Neuronal stem cell (in vitro differentiated cells): ENCODE measurements around the gene SLC6A6.
A peak's percentile ranks its signal among the peaks of the same experiment; 100 is the strongest.

Experiments
- DNase-seq: peaks from one replicate; pipeline ENCODE4 v3.0.0-alpha.2; 2013; ENCODE audit warnings: low spot score
- H2AFZ ChIP-seq: one replicate; pipeline ENCODE4 v1.6.1; 2013; ENCODE audit warnings: mild to moderate bottlenecking, low read length, inconsistent platforms
- H2AK5ac ChIP-seq: 2 replicates; pipeline ENCODE4 v1.6.1; 2013; ENCODE audit warnings: low read depth, mild to moderate bottlenecking, inconsistent platforms, low read length, moderate library complexity, mixed read lengths
- H2BK120ac ChIP-seq: 2 replicates; pipeline ENCODE4 v1.6.1; 2013; ENCODE audit warnings: low read depth, mild to moderate bottlenecking, inconsistent platforms, low read length, moderate library complexity, mixed read lengths
- H2BK12ac ChIP-seq: one replicate; pipeline ENCODE4 v1.6.1; 2013; ENCODE audit warnings: low read length, inconsistent platforms
- H2BK15ac ChIP-seq: 2 replicates; pipeline ENCODE4 v1.6.1; 2013; ENCODE audit warnings: mild to moderate bottlenecking, low read length, inconsistent platforms, mixed read lengths
- H2BK5ac ChIP-seq: one replicate; pipeline ENCODE4 v1.6.1; 2013; ENCODE audit warnings: inconsistent platforms, mild to moderate bottlenecking, low read length, moderate library complexity
- H3K14ac ChIP-seq: one replicate; pipeline ENCODE4 v1.6.1; 2013; ENCODE audit warnings: low read length, inconsistent platforms
- H3K18ac ChIP-seq: 2 replicates; pipeline ENCODE4 v1.6.1; 2013; ENCODE audit warnings: low read length, inconsistent platforms
- H3K23ac ChIP-seq: 2 replicates; pipeline ENCODE4 v1.6.1; 2013; ENCODE audit warnings: low read depth, mild to moderate bottlenecking, mixed read lengths, low read length, inconsistent platforms; ENCODE audit not compliant: poor library complexity
- H3K27ac ChIP-seq: replicated peaks from 3 replicates; pipeline ENCODE4 v1.5.1; 2013; ENCODE audit warnings: low read length, inconsistent platforms
- H3K27me3 ChIP-seq, 3 experiments: 2 replicates each; pipeline ENCODE4 v1.6.1; 2013; ENCODE audit warnings: low read length in 3 of 3, mild to moderate bottlenecking in 2 of 3, inconsistent platforms in 1 of 3, low read depth in 1 of 3, mixed read lengths in 1 of 3, moderate library complexity in 1 of 3; ENCODE audit not compliant: control insufficient read depth in 3 of 3, insufficient read depth in 3 of 3
- H3K36me3 ChIP-seq, 2 donors: replicated peaks in 1 of 2; 2 replicates each; pipeline ENCODE4 v1.6.1; 2013; ENCODE audit warnings: low read length in 2 of 2; ENCODE audit not compliant: control insufficient read depth in 2 of 2, insufficient read depth in 2 of 2
- H3K4ac ChIP-seq: 2 replicates; pipeline ENCODE4 v1.6.1; 2013; ENCODE audit warnings: inconsistent platforms, mild to moderate bottlenecking, low read length, moderate library complexity
- H3K4me1 ChIP-seq, 2 donors: 1 replicate in 1 of 2; 2 replicates in 1 of 2; pipeline ENCODE4 v1.6.1; 2013; ENCODE audit warnings: low read length in 2 of 2, low read depth in 1 of 2; ENCODE audit not compliant: control insufficient read depth in 2 of 2, insufficient read depth in 1 of 2
- H3K4me2 ChIP-seq: one replicate; pipeline ENCODE4 v1.6.1; 2013; ENCODE audit warnings: mild to moderate bottlenecking, low read length, inconsistent platforms; ENCODE audit not compliant: insufficient read depth, poor library complexity, severe bottlenecking
- H3K4me3 ChIP-seq, 2 donors: 2 replicates each; pipeline ENCODE4 v1.5.1; 2013; ENCODE audit warnings: low read length in 2 of 2, mild to moderate bottlenecking in 2 of 2, inconsistent platforms in 1 of 2, moderate library complexity in 1 of 2
- H3K79me1 ChIP-seq: one replicate; pipeline ENCODE4 v1.6.1; 2013; ENCODE audit warnings: low read depth, mild to moderate bottlenecking, inconsistent platforms, low read length, moderate library complexity
- H3K9ac ChIP-seq: one replicate; pipeline ENCODE4 v1.6.1; 2013; ENCODE audit warnings: mild to moderate bottlenecking, low read depth, low read length, inconsistent platforms; ENCODE audit not compliant: poor library complexity
- H3K9me3 ChIP-seq, 2 donors: replicated peaks in 1 of 2; 2 replicates each; pipeline versions ENCODE3 to v1.6.1; 2013; ENCODE audit warnings: low read length in 2 of 2, mild to moderate bottlenecking in 2 of 2, inconsistent platforms in 1 of 2, low read depth in 1 of 2, mixed read lengths in 1 of 2, moderate library complexity in 1 of 2; ENCODE audit not compliant: control insufficient read depth in 2 of 2, insufficient read depth in 1 of 2
- H4K8ac ChIP-seq: one replicate; pipeline ENCODE4 v1.6.1; 2013; ENCODE audit warnings: low read depth, mild to moderate bottlenecking, inconsistent platforms, low read length, moderate library complexity
- H4K91ac ChIP-seq: one replicate; pipeline ENCODE4 v1.6.1; 2013; ENCODE audit warnings: low read length, low read depth, mild to moderate bottlenecking, inconsistent platforms; ENCODE audit not compliant: poor library complexity
- WGBS, 2 donors: extraction: QIAGEN DNeasy Blood & Tissue Kit; methylation state at CpG; one replicate each; pipeline ENCODE4 v1.1.7; 2013; ENCODE audit warnings: missing lambda C conversion rate in 2 of 2, mixed read lengths in 1 of 2; ENCODE audit not compliant: insufficient read length in 2 of 2, insufficient replicate concordance in 1 of 2; ENCODE audit errors: extremely low coverage in 2 of 2; 5-methylcytosine and 5-hydroxymethylcytosine counted together

The SLC6A6 gene

DNA sequence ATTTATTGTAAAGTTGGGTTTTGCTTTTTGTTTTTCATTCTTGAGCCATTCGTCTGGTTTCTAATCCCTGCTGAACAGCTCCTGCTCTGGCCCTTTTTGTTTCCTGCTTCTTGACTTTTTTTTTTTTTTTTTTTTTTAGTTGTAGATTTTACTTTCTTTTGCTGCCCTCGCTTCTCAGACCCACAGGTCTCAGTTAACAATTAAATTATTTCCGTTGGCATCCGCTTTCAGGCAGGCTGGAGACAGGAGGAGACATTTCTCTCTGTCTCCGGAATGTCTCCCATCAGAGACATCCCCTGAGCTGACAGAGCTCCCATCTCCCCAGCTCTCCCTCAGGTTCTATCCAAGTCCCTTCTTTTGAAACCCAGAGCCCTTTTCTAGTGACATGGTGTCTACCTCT, 68.6 kb downstream of the SLC6A6 start:
- Histone ChIP-seq H3K4me2 (no peak overlapping the region), H3K4me3 (no peak overlapping the region), H2BK5ac (no peak overlapping the region), H3K36me3 (peaks cover 0 to 47% of the 10 kb centered on the region in 2 donors), H4K8ac (no peak overlapping the region), H3K27ac (no peak overlapping the region), H3K4ac (no peak overlapping the region), H2BK15ac (no peak overlapping the region), H2AK5ac (no peak overlapping the region), H2BK120ac (no peak overlapping the region), H3K14ac (no peak overlapping the region), H3K18ac (no peak overlapping the region), H3K9me3 (no peaks in the 10 kb centered on the region), H3K23ac (no peak overlapping the region), H4K91ac (no peak overlapping the region), H2AFZ (no peak overlapping the region), H3K9ac (no peak overlapping the region), H3K27me3 (no peaks in the 10 kb centered on the region), H3K79me1 (no peaks in the 10 kb centered on the region), H3K4me1 (peaks cover 0 to 4% of the 10 kb centered on the region in 2 donors), H2BK12ac (no peak overlapping the region)
- no peak for DNase-seq
- no CpG with 5 or more reads among the region's 5 CpGs for WGBS, 2 donors

DNA sequence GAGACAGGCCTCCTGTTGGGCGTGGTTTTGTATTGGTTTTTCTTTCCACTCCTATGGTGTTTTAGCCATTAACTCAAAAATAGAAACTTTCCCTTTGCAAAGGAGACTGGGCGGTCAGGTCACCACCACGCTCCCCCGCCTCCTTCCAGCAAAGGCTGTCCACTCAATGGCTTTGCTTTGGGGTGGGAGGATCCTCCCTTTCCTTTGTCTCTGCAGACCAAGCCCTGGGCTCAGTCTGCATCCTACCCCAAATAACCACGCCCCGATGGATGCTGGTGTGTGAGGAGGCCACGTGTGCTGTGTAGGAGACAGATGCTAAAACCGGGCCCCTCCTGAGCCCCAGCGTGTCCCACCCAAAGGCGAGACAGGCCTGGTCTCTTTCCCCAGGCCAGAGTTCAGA, 69.3 kb downstream of the SLC6A6 start:
- no peak overlapping the region for H3K4ac ChIP-seq
- H3K14ac ChIP-seq: no peak overlapping the region
- no peaks in the 10 kb centered on the region for H3K27me3 ChIP-seq
- H2BK12ac ChIP-seq: no peak overlapping the region
- H4K8ac ChIP-seq: no peak overlapping the region
- H3K79me1 ChIP-seq: no peaks in the 10 kb centered on the region
- H3K27ac ChIP-seq: no peak overlapping the region
- no peak overlapping the region for H3K23ac ChIP-seq
- H4K91ac ChIP-seq: no peak overlapping the region
- no peak overlapping the region for H2BK5ac ChIP-seq
- H2BK120ac ChIP-seq: no peak overlapping the region
- H3K4me1 ChIP-seq: peaks cover 0 to 4% of the 10 kb centered on the region in 2 donors
- H3K4me2 ChIP-seq: no peak overlapping the region
- no peak overlapping the region for H3K18ac ChIP-seq
- no peaks in the 10 kb centered on the region for H3K9me3 ChIP-seq
- no peak overlapping the region for H2AK5ac ChIP-seq
- H2BK15ac ChIP-seq: no peak overlapping the region
- WGBS, 2 donors: no CpG with 5 or more reads among the region's 10 CpGs
- H3K4me3 ChIP-seq: no peak overlapping the region
- no peak overlapping the region for H3K9ac ChIP-seq
- H2AFZ ChIP-seq: no peak overlapping the region
- no peak for DNase-seq
- peaks cover 0 to 47% of the 10 kb centered on the region in 2 donors for H3K36me3 ChIP-seq

DNA sequence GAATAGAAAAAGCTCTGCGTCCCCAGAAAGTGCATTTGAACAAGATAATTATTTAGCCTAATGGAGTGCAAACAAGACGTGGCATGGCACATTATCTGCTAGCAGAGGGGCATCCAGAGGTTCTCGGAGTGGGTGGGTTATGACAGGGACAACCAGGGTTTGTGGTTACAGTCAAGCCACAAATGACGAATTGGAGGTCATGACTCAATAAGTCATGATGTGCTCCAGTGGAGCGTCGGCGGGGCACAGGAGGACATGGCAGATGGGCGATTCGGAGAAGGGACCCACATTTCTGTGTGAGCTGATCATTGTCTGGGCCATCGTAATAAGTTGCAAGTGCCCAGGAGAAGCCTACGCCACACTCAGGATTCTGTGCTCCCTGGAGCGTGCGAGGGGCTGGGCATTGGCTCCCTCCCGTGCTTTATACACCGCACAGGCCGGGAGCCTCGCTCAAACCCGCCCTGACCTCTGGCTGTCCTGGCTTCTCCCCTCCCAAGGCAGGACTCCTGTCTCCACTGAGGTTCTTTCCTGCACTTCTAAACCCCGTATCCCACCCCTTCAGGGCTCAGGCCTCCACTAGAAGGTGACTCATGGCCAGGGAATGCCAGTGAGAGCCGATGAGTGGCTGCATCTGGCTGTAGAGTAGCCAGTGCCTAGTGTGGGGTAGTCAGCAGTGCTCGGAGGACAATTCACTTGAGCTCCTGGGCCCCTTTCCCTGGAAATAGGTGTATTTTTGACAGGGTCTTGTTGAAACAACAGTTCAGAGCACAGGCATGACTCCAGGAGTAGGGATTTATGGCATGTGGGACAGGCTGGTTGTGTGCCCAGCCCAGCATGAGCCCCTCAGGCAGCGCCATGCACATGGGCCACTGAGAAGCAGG, 70.3 kb downstream of the SLC6A6 start:
- peak overlapping the region; percentile 3 for H3K9ac ChIP-seq
- H2AK5ac ChIP-seq: no peak overlapping the region
- H4K91ac ChIP-seq: peak overlapping the region; percentile 38
- H3K36me3 ChIP-seq: peaks cover 0 to 51% of the 10 kb centered on the region in 2 donors
- H3K4ac ChIP-seq: no peak overlapping the region
- no peak overlapping the region for H2BK120ac ChIP-seq
- no peak overlapping the region for H2BK5ac ChIP-seq
- H3K27me3 ChIP-seq: no peaks in the 10 kb centered on the region
- no peak overlapping the region for H2BK15ac ChIP-seq
- H3K9me3 ChIP-seq: no peaks in the 10 kb centered on the region
- H3K4me1 ChIP-seq: peaks cover 0 to 4% of the 10 kb centered on the region in 2 donors
- no peak overlapping the region for H3K27ac ChIP-seq
- no peak overlapping the region for H3K4me3 ChIP-seq
- WGBS, 2 donors: no CpG with 5 or more reads among the region's 22 CpGs
- no peak overlapping the region for H2BK12ac ChIP-seq
- H3K23ac ChIP-seq: no peak overlapping the region
- no peaks in the 10 kb centered on the region for H3K79me1 ChIP-seq
- H4K8ac ChIP-seq: no peak overlapping the region
- H3K18ac ChIP-seq: no peak overlapping the region
- no peak overlapping the region for H3K4me2 ChIP-seq
- no peak overlapping the region for H3K14ac ChIP-seq
- no peak for DNase-seq
- H2AFZ ChIP-seq: no peak overlapping the region

DNA sequence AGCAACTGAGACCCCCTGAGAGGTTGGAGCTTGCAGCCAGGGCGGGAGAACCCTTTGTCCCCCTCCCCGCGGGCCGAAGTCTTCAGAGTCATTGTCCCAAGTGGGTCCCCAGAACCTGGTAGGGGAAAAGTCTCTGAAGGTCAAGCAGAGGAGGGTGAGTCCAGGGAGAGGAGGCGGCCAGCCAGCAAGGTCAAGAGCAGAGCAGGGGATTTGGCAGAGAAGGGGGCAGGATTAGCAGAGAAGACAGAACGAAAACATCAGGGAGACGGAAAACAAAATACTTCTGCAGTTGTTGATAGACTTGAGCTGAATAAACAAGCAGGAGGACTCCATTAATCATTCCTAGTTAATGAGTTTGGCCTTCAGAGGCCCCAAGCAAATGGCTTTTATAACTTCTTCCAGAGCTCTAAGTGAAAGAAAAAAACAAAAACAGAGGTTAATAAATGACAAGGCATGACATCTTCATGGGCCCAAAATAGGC, 71.0 kb downstream of the SLC6A6 start:
- Histone ChIP-seq H3K4me2 (no peak overlapping the region), H3K79me1 (no peaks in the 10 kb centered on the region), H3K4me1 (peaks cover 0 to 4% of the 10 kb centered on the region in 2 donors), H3K23ac (no peak overlapping the region), H3K27me3 (no peaks in the 10 kb centered on the region), H4K91ac (no peak overlapping the region), H2BK120ac (no peak overlapping the region), H2BK15ac (no peak overlapping the region), H2BK12ac (no peak overlapping the region), H3K18ac (no peak overlapping the region), H2AK5ac (no peak overlapping the region), H2BK5ac (no peak overlapping the region), H3K14ac (no peak overlapping the region), H3K27ac (no peak overlapping the region), H4K8ac (no peak overlapping the region), H3K36me3 (peaks cover 3 to 48% of the 10 kb centered on the region in 2 donors), H3K4me3 (no peak overlapping the region), H3K4ac (no peak overlapping the region), H3K9ac (no peak overlapping the region), H2AFZ (no peak overlapping the region), H3K9me3 (no peaks in the 10 kb centered on the region)
- WGBS, 2 donors: no CpG with 5 or more reads among the region's 7 CpGs
- DNase-seq: no peak
